Liver (tissue), 3 donors: ENCODE results near the gene ENO4.

Experiments used
- ATF3 ChIP-seq: IDR thresholded peaks from 2 replicates; pipeline ENCODE4 v1.6.1; 2016; ENCODE audit warnings: antibody characterized with exemption
- CTCF ChIP-seq: fragments of 150-350 bp; IDR thresholded peaks from 2 replicates; pipeline ENCODE4 v1.5.1; 2017; ENCODE audit warnings: improper control_type of control experiment, low read depth, low read length; ENCODE audit not compliant: missing input control
- EGR1 ChIP-seq, 2 donors: IDR thresholded peaks; 2 replicates each; pipeline ENCODE4 v1.6.1; 2016 to 2018; ENCODE audit warnings: antibody characterized with exemption in 2 of 2, low read depth in 2 of 2
- FOXA1 ChIP-seq: IDR thresholded peaks from 2 replicates; pipeline ENCODE4 v1.6.1; 2016; ENCODE audit warnings: antibody characterized with exemption
- FOXA2 ChIP-seq: IDR thresholded peaks from 2 replicates; pipeline ENCODE4 v1.6.1; 2016; ENCODE audit warnings: antibody characterized with exemption
- MAX ChIP-seq: IDR thresholded peaks from 2 replicates; pipeline ENCODE4 v1.6.1; 2016; ENCODE audit warnings: antibody characterized with exemption
- RAD21 ChIP-seq, 2 donors: IDR thresholded peaks; 2 replicates each; pipeline ENCODE4 v1.6.1; 2016; ENCODE audit warnings: antibody characterized with exemption in 2 of 2, mild to moderate bottlenecking in 2 of 2
- RXRA ChIP-seq, 2 donors: IDR thresholded peaks; 2 replicates each; pipeline ENCODE4 v1.6.1; 2017 to 2018; ENCODE audit warnings: antibody characterized with exemption in 2 of 2, mild to moderate bottlenecking in 1 of 2
- TAF1 ChIP-seq: conservative IDR thresholded peaks from 2 replicates; pipeline ENCODE4 v1.6.1; 2016; ENCODE audit warnings: antibody characterized with exemption, mild to moderate bottlenecking
- YY1 ChIP-seq: IDR thresholded peaks from 2 replicates; pipeline ENCODE4 v1.6.1; 2016; ENCODE audit warnings: antibody characterized with exemption, mild to moderate bottlenecking
- donor health status: healthy.
- donor health status: healthy.

GRCh38 chr10:116861796-116862195 is 12.5 kb downstream of the ENO4 start:
- TF ChIP-seq CTCF (no peak), RXRA (IDR thresholded peaks at IDR 0.05) (no peak), RAD21 (IDR thresholded peaks at IDR 0.05) (no peak), EGR1 (IDR thresholded peaks at IDR 0.05; ENCODE audit: low read depth in 2 of 2) (no peak), ATF3 (no peak), FOXA1 (no peak), TAF1 (no peak), MAX (no peak), FOXA2 (no peak), YY1 (no peak)
